D721Med (cell line): ENCODE results near the gene LANCL2.

Source experiments
- DNase-seq: peaks from one replicate; pipeline ENCODE4 v3.0.0; 2011; ENCODE audit warnings: low spot score; ENCODE audit not compliant: insufficient read length
- FAIRE-seq: peaks from 2 replicates; lab custom pipeline; 2011; peaks lifted over from hg19 to GRCh38; lab: Jason Lieb, UNC
- CTCF ChIP-seq: IDR thresholded peaks from 2 replicates; pipeline ENCODE4 v1.5.1; 2012; ENCODE audit warnings: mild to moderate bottlenecking, control low read depth; ENCODE audit not compliant: insufficient read depth; ENCODE audit errors: missing control alignments

The LANCL2 gene

DNA sequence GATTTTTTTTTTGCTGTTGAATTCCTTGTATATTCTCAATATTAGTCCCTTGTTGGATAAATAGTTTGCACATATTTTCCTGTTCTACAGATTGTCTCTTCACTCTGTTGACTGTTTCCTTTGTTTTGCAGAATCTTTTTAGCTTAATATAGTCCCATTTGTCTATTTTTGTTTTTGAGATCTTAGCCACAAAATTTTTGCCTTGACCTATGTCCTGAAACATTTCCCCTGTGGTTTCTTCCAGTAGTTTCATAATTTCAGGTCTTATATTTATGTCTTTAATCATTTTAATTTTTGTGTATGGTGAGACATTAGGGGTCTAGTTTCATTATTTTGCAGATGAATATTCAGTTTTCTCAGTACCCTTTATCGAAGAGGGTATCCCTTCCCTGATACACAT lies 92.7 kb downstream of the LANCL2 start:
- DNase-seq = no peak
- TF ChIP-seq CTCF = no peak
- no peak for FAIRE-seq

DNA sequence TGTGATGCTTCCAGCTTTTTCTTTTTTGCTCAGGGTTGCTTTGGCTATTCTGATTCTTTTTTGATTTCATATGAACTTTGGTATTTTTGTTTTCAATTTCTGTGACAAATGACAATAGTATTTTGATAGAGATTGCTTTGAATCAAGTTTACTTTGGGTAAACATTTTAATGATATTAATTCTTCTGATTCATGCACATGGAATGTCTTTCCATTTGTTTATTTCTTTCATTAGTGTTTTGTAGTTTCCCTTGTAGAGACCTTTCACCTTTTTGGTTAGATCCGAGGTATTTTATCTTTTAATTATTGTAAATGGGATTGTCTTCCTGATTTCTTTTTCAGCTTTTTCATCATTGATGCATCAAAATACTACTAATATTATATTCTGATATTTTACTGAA lies 93.2 kb downstream of the LANCL2 start:
- no peak for FAIRE-seq
- no peak for TF ChIP-seq CTCF
- DNase-seq = no peak

GRCh38 chr7:55463686-55464262 lies 98.6 kb downstream of the LANCL2 start:
- DNase-seq (no peak), FAIRE-seq (no peak)
- no peak for TF ChIP-seq CTCF

DNA sequence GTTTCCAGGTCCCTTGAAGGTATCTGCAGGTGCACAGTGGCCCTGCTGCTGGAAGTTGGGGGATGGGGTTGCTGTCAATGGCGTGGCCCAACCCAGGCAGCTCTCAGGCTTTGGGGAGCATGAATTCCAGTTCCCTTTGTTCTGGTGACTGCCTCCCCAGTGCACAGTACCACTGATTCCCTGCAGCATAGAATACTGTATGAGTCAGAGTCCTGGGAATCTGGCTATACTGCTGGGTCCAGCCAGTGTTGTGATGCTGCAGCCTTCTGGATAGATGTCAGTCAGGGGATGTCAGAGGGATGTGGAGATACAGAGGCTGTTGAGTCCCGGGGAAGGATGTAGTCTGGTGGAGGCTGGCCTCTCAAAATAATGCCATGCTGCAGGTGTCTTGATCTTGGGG lies 99.3 kb downstream of the LANCL2 start:
- no peak for TF ChIP-seq CTCF
- DNase-seq (no peak), FAIRE-seq (no peak)

- FAIRE-seq = no peak
- no peak for TF ChIP-seq CTCF
Measured at GRCh38 chr7:55465691-55466090, 100.6 kb downstream of the LANCL2 start.

DNA sequence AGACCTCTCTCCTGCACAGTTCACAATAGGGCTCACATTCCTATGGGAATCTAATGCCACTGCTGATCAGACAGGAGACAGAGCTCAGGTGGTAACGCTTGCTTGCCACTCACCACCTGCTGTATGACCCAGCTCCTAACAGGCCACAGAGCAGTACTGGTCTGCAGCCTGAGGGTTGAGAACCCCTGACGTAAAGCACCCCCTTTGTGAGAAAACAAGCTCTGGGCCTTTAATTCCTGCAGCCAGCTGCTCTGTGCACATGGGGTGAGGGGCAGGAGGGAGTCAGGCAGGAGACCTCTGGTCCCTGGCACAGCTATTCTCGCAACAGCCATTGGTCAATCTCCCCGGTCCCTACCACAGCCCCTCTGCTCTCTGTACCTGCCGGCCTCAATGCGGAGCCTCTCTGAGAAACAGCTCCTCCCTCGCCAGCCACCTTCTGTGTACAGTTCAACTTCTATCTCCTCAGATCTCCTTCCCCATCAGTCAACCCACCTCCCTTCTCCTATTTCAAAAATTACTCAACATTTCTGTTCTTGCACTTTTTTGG lies 102.0 kb downstream of the LANCL2 start:
- FAIRE-seq (no peak), DNase-seq (no peak)
- TF ChIP-seq CTCF = no peak

More at GRCh38 chr7:55465691-55466090, 100.6 kb downstream of the LANCL2 start:
- no peak for DNase-seq

DNA sequence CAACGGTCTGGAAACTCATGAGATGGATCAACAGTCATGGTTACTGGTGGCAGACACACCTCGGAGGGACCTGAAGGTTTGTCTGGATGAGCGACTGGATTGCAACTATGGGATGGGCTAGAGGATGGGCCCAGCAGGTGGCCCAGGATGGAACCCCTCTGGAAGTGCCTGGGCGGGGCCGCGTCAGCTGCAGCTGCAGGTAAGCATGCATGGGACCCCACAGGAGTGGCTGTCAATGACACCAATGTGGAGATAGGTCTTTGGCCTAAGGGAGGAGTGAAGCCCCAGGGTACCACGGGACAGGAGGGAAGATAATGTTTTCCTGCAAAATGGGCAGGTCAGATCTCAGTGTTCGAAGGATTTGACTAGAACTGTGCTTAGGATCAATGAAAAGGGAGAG lies 103.4 kb downstream of the LANCL2 start:
- DNase-seq = no peak
- TF ChIP-seq CTCF = no peak
- FAIRE-seq = no peak
